Colonic mucosa (tissue), 4 donors: Measurements from ENCODE around the gene RPTOR. TPM values are rescaled to one million over a fixed set of nuclear protein-coding genes. Genes with fewer than 3 reads are reported as not detected.

Source experiments
- DNase-seq: peaks from one replicate; pipeline ENCODE4 v3.0.0-alpha.2; 2020
- H3K27ac ChIP-seq: fragments of 200-600 bp; one replicate; pipeline ENCODE4 v1.8.0; 2021
- H3K27me3 ChIP-seq: fragments of 200-600 bp; one replicate; pipeline ENCODE4 v1.8.0; 2021
- H3K36me3 ChIP-seq: fragments of 200-600 bp; one replicate; pipeline ENCODE4 v1.8.0; 2021
- H3K4me1 ChIP-seq: fragments of 200-600 bp; one replicate; pipeline ENCODE4 v1.8.0; 2021; ENCODE audit warnings: mild to moderate bottlenecking
- H3K4me3 ChIP-seq: fragments of 200-600 bp; one replicate; pipeline ENCODE4 v1.8.0; 2021
- H3K9ac ChIP-seq, 2 donors: one replicate each; pipeline ENCODE4 v1.7.0; 2013; ENCODE audit warnings: control low read depth in 2 of 2, low read depth in 2 of 2, low read length in 2 of 2
- H3K9me3 ChIP-seq: fragments of 200-600 bp; one replicate; pipeline ENCODE4 v1.8.0; 2021
- CTCF ChIP-seq: fragments of 200-600 bp; IDR thresholded peaks from one replicate; pipeline ENCODE4 v1.8.0; 2022; ENCODE audit warnings: antibody characterized with exemption, mild to moderate bottlenecking
- intact Hi-C: fragments of 100-400 bp; cut with DNase I; formaldehyde crosslinking; loops from one replicate; pipeline ENCODE4 v1.14.1; 2022
- total RNA-seq, 2 donors: library from RNA; stranded (reverse); fragmentation: NEBNext Ultra II Directional in 1 of 2; extraction: Animal tissue kit (Norgen Biotek cat#: 25700) in 1 of 2; gene quantifications; one replicate each; pipeline ENCODE4 v1.2.1, GENCODE V29; 2021
- donor health status: healthy.
- donor health status: DM: no; HTN: no; CAD: no.
- donor health status: DM: no; HTN: no; CAD: no.

The RPTOR gene
- total RNA-seq, 2 donors from 2014 or later: 21.2 to 39.6 TPM

- no peaks in the 10 kb centered on the region for H3K27me3 ChIP-seq
- no peak overlapping the region for H3K9ac ChIP-seq
- H3K9me3 ChIP-seq: no peaks in the 10 kb centered on the region
- no peaks in the 10 kb centered on the region for H3K36me3 ChIP-seq
- H3K4me1 ChIP-seq: no peaks in the 10 kb centered on the region
- intact Hi-C loops: no loop called here
- H3K27ac ChIP-seq: no peak overlapping the region
- no peak for TF ChIP-seq CTCF
- DNase-seq: no peak
- no peak overlapping the region for H3K4me3 ChIP-seq
Measured at GRCh38 chr17:80961541-80962330, 417.1 kb downstream of the RPTOR start.

GRCh38 chr17:80962356-80963329 lies 418.0 kb downstream of the RPTOR start:
- no peak overlapping the region for H3K4me3 ChIP-seq
- no peak for TF ChIP-seq CTCF
- no peak overlapping the region for H3K27ac ChIP-seq
- H3K27me3 ChIP-seq: no peaks in the 10 kb centered on the region
- no peak for DNase-seq
- no peaks in the 10 kb centered on the region for H3K9me3 ChIP-seq
- H3K9ac ChIP-seq: no peak overlapping the region
- H3K36me3 ChIP-seq: no peaks in the 10 kb centered on the region
- intact Hi-C loops: no loop called here
- no peaks in the 10 kb centered on the region for H3K4me1 ChIP-seq

- Histone ChIP-seq H3K4me1 (no peaks in the 10 kb centered on the region), H3K27ac (no peak overlapping the region)
- no peak for DNase-seq
Measured at GRCh38 chr17:80963812-80964543, 419.3 kb downstream of the RPTOR start.

GRCh38 chr17:80964544-80964856 lies 419.9 kb downstream of the RPTOR start:
- intact Hi-C loops: no loop called here
- no peaks in the 10 kb centered on the region for H3K4me1 ChIP-seq

More at GRCh38 chr17:80963812-80964543, 419.3 kb downstream of the RPTOR start:
- Histone ChIP-seq H3K9me3 (no peaks in the 10 kb centered on the region), H3K36me3 (no peaks in the 10 kb centered on the region), H3K9ac (no peak overlapping the region), H3K27me3 (peaks cover 3% of the 10 kb centered on the region), H3K4me3 (no peak overlapping the region)
- no peak for TF ChIP-seq CTCF
- intact Hi-C loops: no loop called here

More at GRCh38 chr17:80964544-80964856, 419.9 kb downstream of the RPTOR start:
- DNase-seq: no peak
- TF ChIP-seq CTCF: no peak
- Histone ChIP-seq H3K27me3 (peaks cover 4% of the 10 kb centered on the region), H3K27ac (no peak overlapping the region), H3K4me3 (no peak overlapping the region), H3K9ac (no peak overlapping the region), H3K9me3 (no peaks in the 10 kb centered on the region), H3K36me3 (no peaks in the 10 kb centered on the region)
